ENCODE results near the gene MRAS. TPM values are rescaled to one million over a fixed set of nuclear protein-coding genes. Genes with fewer than 3 reads are reported as not detected.

Gene MRAS
- total RNA-seq, 2 experiments from 2014 or later = 0.07 TPM; not detected in 1

DNA sequence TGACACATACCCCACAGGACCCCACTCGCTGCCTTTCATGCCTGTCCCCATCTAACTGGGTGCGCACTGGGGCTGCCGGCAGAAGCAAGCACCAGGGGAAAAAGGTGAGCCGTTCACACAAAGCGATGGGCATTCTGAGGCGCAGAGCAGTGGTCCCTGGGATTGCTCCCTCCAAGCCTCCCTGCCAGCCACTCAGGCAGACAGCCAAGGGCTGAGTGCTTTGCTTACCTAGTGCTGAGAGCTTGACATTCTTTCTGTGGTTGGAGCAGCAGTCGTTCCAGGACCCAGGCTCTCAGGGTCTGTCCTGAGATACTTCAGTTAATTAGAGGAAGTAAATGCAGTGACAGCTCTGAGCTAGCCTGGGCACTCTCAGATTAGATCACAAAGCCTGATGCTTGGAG, 91.7 kb downstream of the MRAS start:
- intact Hi-C loops (cut with micrococcal nuclease) = no loop called here
- no peaks in the 10 kb centered on the region for H3K4me1 Mint-ChIP-seq (ENCODE audit: low read depth)
- CTCF ChIA-PET = interaction anchor here (1.1 to 1.4 kb wide), 2 partner anchors 11 to 255 kb away, joined by 3 read pairs; no protein-coding TSS in a partner anchor
- H3K27ac Mint-ChIP-seq = no peak overlapping the region
- no peak overlapping the region for H3K4me3 Mint-ChIP-seq
- no peaks in the 10 kb centered on the region for H3K9me3 Mint-ChIP-seq
- DNase-seq (no peak), ATAC-seq (no peak)
- POLR2A ChIA-PET = no interaction called here
- TF ChIP-seq CTCF (IDR thresholded peaks at IDR 0.05) = no peak
- no peaks in the 10 kb centered on the region for H3K36me3 Mint-ChIP-seq (ENCODE audit: low read depth)
- H3K27me3 Mint-ChIP-seq = peaks cover 22% of the 10 kb centered on the region

DNA sequence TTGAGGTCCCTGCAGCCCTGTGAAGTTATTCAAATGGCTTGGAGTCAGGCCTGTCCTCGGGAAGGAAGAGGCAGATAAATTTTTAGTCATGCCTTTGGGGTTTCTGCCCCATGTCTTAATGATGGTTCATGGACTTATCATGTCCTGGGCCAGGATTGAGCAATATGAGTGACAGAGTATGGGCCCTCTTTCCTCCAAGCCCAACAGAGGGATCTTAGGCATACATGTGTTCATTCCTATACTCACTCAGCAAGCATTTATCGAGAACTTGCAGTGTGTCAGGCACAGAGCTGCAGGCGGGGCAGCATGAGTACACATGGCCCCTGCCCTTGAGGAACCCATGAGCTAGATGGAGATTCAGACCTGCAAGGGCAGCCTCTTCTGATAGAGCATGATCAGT, 92.2 kb downstream of the MRAS start:
- CTCF ChIA-PET = interaction anchor here (1.4 kb wide), 1 partner anchor 12 kb away, joined by 3 read pairs; no protein-coding TSS in a partner anchor
- no peak for ATAC-seq

GRCh38 chr3:138441256-138441655, 92.9 kb downstream of the MRAS start:
- no peak overlapping the region for H3K27ac Mint-ChIP-seq
- ATAC-seq (no peak), DNase-seq (no peak)
- POLR2A ChIA-PET = no interaction called here
- H3K27me3 Mint-ChIP-seq = peaks cover 13% of the 10 kb centered on the region
- CTCF ChIA-PET = no interaction called here
- intact Hi-C loops (cut with micrococcal nuclease) = no loop called here
- no peaks in the 10 kb centered on the region for H3K36me3 Mint-ChIP-seq (ENCODE audit: low read depth)
- no peaks in the 10 kb centered on the region for H3K9me3 Mint-ChIP-seq
- H3K4me1 Mint-ChIP-seq (ENCODE audit: low read depth) = no peaks in the 10 kb centered on the region
- no peak overlapping the region for H3K4me3 Mint-ChIP-seq
- no peak for TF ChIP-seq CTCF (IDR thresholded peaks at IDR 0.05)

More for the DNA sequence above, 92.2 kb downstream of the MRAS start:
- no peak for TF ChIP-seq CTCF (IDR thresholded peaks at IDR 0.05)
- no peaks in the 10 kb centered on the region for H3K36me3 Mint-ChIP-seq (ENCODE audit: low read depth)
- POLR2A ChIA-PET = no interaction called here
- H3K4me3 Mint-ChIP-seq = no peak overlapping the region
- H3K9me3 Mint-ChIP-seq = no peaks in the 10 kb centered on the region
- H3K4me1 Mint-ChIP-seq (ENCODE audit: low read depth) = no peaks in the 10 kb centered on the region
- DNase-seq = no peak
- intact Hi-C loops (cut with micrococcal nuclease) = no loop called here
- H3K27me3 Mint-ChIP-seq = peaks cover 19% of the 10 kb centered on the region
- H3K27ac Mint-ChIP-seq = no peak overlapping the region

- Mint-ChIP-seq H3K27ac (no peak overlapping the region), H3K9me3 (no peaks in the 10 kb centered on the region), H3K36me3 (ENCODE audit: low read depth) (no peaks in the 10 kb centered on the region), H3K27me3 (peaks cover 8% of the 10 kb centered on the region), H3K4me1 (ENCODE audit: low read depth) (no peaks in the 10 kb centered on the region), H3K4me3 (no peak overlapping the region)
- DNase-seq (no peak), ATAC-seq (no peak)
- POLR2A ChIA-PET = no interaction called here
- TF ChIP-seq CTCF (IDR thresholded peaks at IDR 0.05) = no peak
- intact Hi-C loops (cut with micrococcal nuclease) = no loop called here
- CTCF ChIA-PET = interaction anchor here (1.9 kb wide), 1 partner anchor 474 kb away, joined by 5 read pairs; no protein-coding TSS in a partner anchor
Observed at GRCh38 chr3:138441742-138442141, 93.4 kb downstream of the MRAS start.

DNA sequence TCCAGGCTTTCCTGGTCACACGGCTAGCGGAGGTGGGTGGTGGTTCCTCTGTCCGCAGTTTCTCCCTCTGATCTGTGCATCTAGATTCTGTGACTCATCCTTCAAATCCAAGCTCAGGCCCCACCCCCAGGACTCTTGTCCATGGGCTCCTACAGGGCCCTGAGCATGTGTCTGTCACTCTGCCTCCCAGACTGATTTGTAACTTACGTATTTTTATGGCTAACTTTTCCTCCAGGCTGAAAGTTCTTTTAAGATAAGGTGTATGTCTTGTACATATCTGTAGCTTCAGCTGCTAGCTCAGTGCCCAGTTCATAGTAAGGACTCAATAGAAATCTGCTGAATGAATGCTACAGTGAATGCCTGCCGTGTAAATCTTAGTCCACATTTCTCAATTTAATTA, 94.1 kb downstream of the MRAS start:
- intact Hi-C loops (cut with micrococcal nuclease) = no loop called here
- no peak for ATAC-seq
- Mint-ChIP-seq H3K4me3 (no peak overlapping the region), H3K36me3 (ENCODE audit: low read depth) (no peaks in the 10 kb centered on the region), H3K4me1 (ENCODE audit: low read depth) (no peaks in the 10 kb centered on the region), H3K27me3 (peaks cover 3% of the 10 kb centered on the region), H3K9me3 (no peaks in the 10 kb centered on the region), H3K27ac (no peak overlapping the region)
- ChIA-PET CTCF (interaction anchor here (1.1 to 1.9 kb wide), 3 partner anchors 25 to 494 kb away, joined by 3 to 5 read pairs (median 4); no protein-coding TSS in a partner anchor), POLR2A (no interaction called here)
- TF ChIP-seq CTCF (IDR thresholded peaks at IDR 0.05) = no peak
- DNase-seq = no peak
